WTC11 (cell line): Measurements from ENCODE around the gene NFATC2. TPM values are rescaled to one million over a fixed set of nuclear protein-coding genes. Genes with fewer than 3 reads are reported as not detected.

Experiments used
- ATAC-seq: fragments of 200-7000 bp; cut with Tn5 transposase; 2 replicates; pipeline ENCODE4 v1.10.0; 2021; ENCODE audit warnings: mild to moderate bottlenecking, moderate library complexity
- CTCF ChIA-PET: fragments of 300-600 bp; sonication (Branson Sonifier 250); formaldehyde crosslinking; loops from one replicate; lab custom pipeline; 2021; ENCODE audit warnings: antibody characterized with exemption; lab: Charles Lee
- POLR2A ChIA-PET: fragments of 350-600 bp; sonication (Branson Sonifier 250); formaldehyde crosslinking; loops from one replicate; lab custom pipeline; 2021; ENCODE audit warnings: antibody characterized with exemption; lab: Charles Lee
- DNase-seq: peaks from one replicate; pipeline ENCODE4 v3.0.0; 2021; ENCODE audit warnings: low spot score
- H3K27ac Mint-ChIP-seq: 2 replicates; pipeline ENCODE4 v1.8.0; 2021; ENCODE audit warnings: mixed read lengths
- H3K27me3 Mint-ChIP-seq: 2 replicates; pipeline ENCODE4 v1.8.0; 2021; ENCODE audit warnings: low read depth, mild to moderate bottlenecking, moderate library complexity, mixed read lengths
- H3K36me3 Mint-ChIP-seq: 2 replicates; pipeline ENCODE4 v1.8.0; 2021; ENCODE audit warnings: mixed read lengths
- H3K4me1 Mint-ChIP-seq: 2 replicates; pipeline ENCODE4 v1.8.0; 2022; ENCODE audit warnings: mixed read lengths
- H3K4me3 Mint-ChIP-seq: 2 replicates; pipeline ENCODE4 v1.8.0; 2021; ENCODE audit warnings: mild to moderate bottlenecking, moderate library complexity, mixed read lengths
- H3K9me3 Mint-ChIP-seq: 2 replicates; pipeline ENCODE4 v1.8.0; 2021; ENCODE audit warnings: mixed read lengths
- ATF1 ChIP-seq: sonication (generic); formaldehyde crosslinking; IDR thresholded peaks from 2 replicates; pipeline ENCODE4 v1.8.1; 2023; ENCODE audit warnings: mild to moderate bottlenecking, moderate library complexity, missing genetic modification reagents
- ATF6 ChIP-seq: sonication (generic); formaldehyde crosslinking; IDR thresholded peaks from 2 replicates; pipeline ENCODE4 v1.8.1; 2023; ENCODE audit warnings: mild to moderate bottlenecking, missing genetic modification reagents
- CDX4 ChIP-seq: fragments of 250-450 bp; sonication (Bioruptor Pico); IDR thresholded peaks from 2 replicates; pipeline ENCODE4 v1.9.0; 2021; ENCODE audit warnings: moderate library complexity, mild to moderate bottlenecking, inconsistent platforms, borderline replicate concordance
- CREM ChIP-seq: sonication (generic); formaldehyde crosslinking; IDR thresholded peaks from 2 replicates; pipeline ENCODE4 v1.8.1; 2022; ENCODE audit warnings: mild to moderate bottlenecking, missing genetic modification reagents, moderate library complexity
- E2F4 ChIP-seq: sonication (generic); formaldehyde crosslinking; IDR thresholded peaks from 2 replicates; pipeline ENCODE4 v1.8.1; 2022; ENCODE audit warnings: low read depth, mild to moderate bottlenecking, moderate library complexity, missing genetic modification reagents, borderline replicate concordance
- GABPB1 ChIP-seq: sonication (generic); formaldehyde crosslinking; IDR thresholded peaks from 2 replicates; pipeline ENCODE4 v1.8.1; 2023; ENCODE audit warnings: mild to moderate bottlenecking, missing genetic modification reagents
- HMGA2 ChIP-seq: fragments of 250-450 bp; sonication (Bioruptor Pico); IDR thresholded peaks from 2 replicates; pipeline ENCODE4 v1.4.0; 2021; ENCODE audit warnings: mild to moderate bottlenecking, moderate library complexity
- JAZF1 ChIP-seq: fragments of 250-450 bp; sonication (Bioruptor Pico); IDR thresholded peaks from 2 replicates; pipeline ENCODE4 v1.9.0; 2021; ENCODE audit warnings: moderate library complexity, mild to moderate bottlenecking, inconsistent platforms
- JUN ChIP-seq: sonication (generic); formaldehyde crosslinking; IDR thresholded peaks from 2 replicates; pipeline ENCODE4 v1.8.0; 2023; ENCODE audit warnings: mild to moderate bottlenecking, missing genetic modification reagents
- MAX ChIP-seq: sonication (generic); formaldehyde crosslinking; IDR thresholded peaks from 2 replicates; pipeline ENCODE4 v1.8.0; 2022; ENCODE audit warnings: mild to moderate bottlenecking, missing genetic modification reagents
- PRDM15 ChIP-seq: sonication (generic); formaldehyde crosslinking; IDR thresholded peaks from 2 replicates; pipeline ENCODE4 v1.8.0; 2022; ENCODE audit warnings: missing genetic modification reagents
- PREB ChIP-seq: sonication (generic); formaldehyde crosslinking; IDR thresholded peaks from 2 replicates; pipeline ENCODE4 v1.8.1; 2022; ENCODE audit warnings: mild to moderate bottlenecking, missing genetic modification reagents, moderate library complexity, borderline replicate concordance
- USF1 ChIP-seq: sonication (generic); formaldehyde crosslinking; IDR thresholded peaks from 2 replicates; pipeline ENCODE4 v1.8.0; 2022; ENCODE audit warnings: mild to moderate bottlenecking, missing genetic modification reagents
- ZMAT4 ChIP-seq: fragments of 250-450 bp; sonication (Bioruptor Pico); IDR thresholded peaks from 2 replicates; pipeline ENCODE4 v1.9.0; 2021; ENCODE audit warnings: mild to moderate bottlenecking
- ZNF121 ChIP-seq: sonication (generic); formaldehyde crosslinking; IDR thresholded peaks from 2 replicates; pipeline ENCODE4 v1.8.0; 2023; ENCODE audit warnings: missing genetic modification reagents
- ZNF219 ChIP-seq: sonication (generic); formaldehyde crosslinking; IDR thresholded peaks from 2 replicates; pipeline ENCODE4 v1.8.0; 2023; ENCODE audit warnings: missing genetic modification reagents, mild to moderate bottlenecking, borderline replicate concordance
- ZNF263 ChIP-seq: sonication (generic); formaldehyde crosslinking; IDR thresholded peaks from 2 replicates; pipeline ENCODE4 v1.8.1; 2022; ENCODE audit warnings: low read depth, mild to moderate bottlenecking, moderate library complexity, missing genetic modification reagents
- ZNF512 ChIP-seq: sonication (generic); formaldehyde crosslinking; IDR thresholded peaks from 2 replicates; pipeline ENCODE4 v1.8.1; 2022; ENCODE audit warnings: missing genetic modification reagents, borderline replicate concordance
- total RNA-seq: library from RNA; stranded (reverse); gene quantifications from 3 replicates; pipeline ENCODE4 v1.2.3, GENCODE V29; 2021

NFATC2 gene
- total RNA-seq, 1 experiment from 2014 or later = 1.7 TPM

- no peak for TF ChIP-seq PREB (CRISPR knock-in tag)
- TF ChIP-seq, all 79 proteins: peak for 0
Observed at GRCh38 chr20:51463998-51464397, 78.5 kb downstream of the NFATC2 start (continued).

- H3K27me3 Mint-ChIP-seq = no peaks in the 10 kb centered on the region; the same call in 1 of the 2 replicates
- H3K4me3 Mint-ChIP-seq = no peak overlapping the region
- no peak for DNase-seq
- H3K9me3 Mint-ChIP-seq = peaks cover 3% of the 10 kb centered on the region; the same call in 1 of the 2 replicates
- H3K36me3 Mint-ChIP-seq = no peaks in the 10 kb centered on the region; the same call in 1 of the 2 replicates
- no peak for TF ChIP-seq CREM (CRISPR knock-in tag)
- no peak for TF ChIP-seq ZMAT4
- TF ChIP-seq ZNF219 = no peak
- TF ChIP-seq ATF1 (CRISPR knock-in tag) = no peak
- TF ChIP-seq JAZF1 (CRISPR knock-in tag) = no peak
- no peak for TF ChIP-seq HMGA2 (CRISPR knock-in tag)
- TF ChIP-seq PRDM15 (CRISPR knock-in tag) = no peak
- no peak for ATAC-seq
- peaks cover 7% of the 10 kb centered on the region for H3K4me1 Mint-ChIP-seq
- ChIA-PET CTCF (interaction anchor here (2.1 kb wide), 1 partner anchor 78 kb away, joined by 8 read pairs; no protein-coding TSS in a partner anchor), POLR2A (no interaction called here)
- H3K27ac Mint-ChIP-seq = no peak overlapping the region
Observed at GRCh38 chr20:51463560-51463959, 79.0 kb downstream of the NFATC2 start.

- Mint-ChIP-seq H3K4me3 (no peak overlapping the region), H3K27ac (no peak overlapping the region), H3K9me3 (peaks cover 3% of the 10 kb centered on the region; the same call in 1 of the 2 replicates), H3K36me3 (no peaks in the 10 kb centered on the region; the same call in 1 of the 2 replicates), H3K27me3 (no peaks in the 10 kb centered on the region; the same call in 1 of the 2 replicates), H3K4me1 (peaks cover 7% of the 10 kb centered on the region)
- CTCF ChIA-PET = interaction anchor here (2.1 kb wide), 1 partner anchor 77 kb away, joined by 8 read pairs; no protein-coding TSS in a partner anchor
- ATAC-seq = no peak
- no peak for DNase-seq
- POLR2A ChIA-PET = no interaction called here
- TF ChIP-seq GABPB1 (no peak), JUN (no peak), E2F4 (no peak), ATF6 (CRISPR knock-in tag) (no peak), CDX4 (CRISPR knock-in tag) (no peak), PREB (CRISPR knock-in tag) (no peak), ZNF512 (no peak), ZNF263 (CRISPR knock-in tag) (no peak), ZNF121 (CRISPR knock-in tag) (no peak), MAX (no peak), USF1 (CRISPR knock-in tag) (no peak)
Observed at GRCh38 chr20:51462566-51463276, 79.8 kb downstream of the NFATC2 start.
